Breast epithelium (tissue), 4 donors: ENCODE measurements around the gene KIF9. TPM values are rescaled to one million over a fixed set of nuclear protein-coding genes. Genes with fewer than 3 reads are reported as not detected.
"Not testable (repeated sequence)": the region's sequence is repeated elsewhere in the genome, so short reads cannot be mapped to it uniquely, and the experiment has no call there.

Experiments used
- DNase-seq, 2 donors: peaks; one replicate each; pipeline ENCODE4 v3.0.0-alpha.2; 2019; ENCODE audit warnings: low spot score in 2 of 2
- H3K27ac ChIP-seq, 2 donors: fragments of 200-600 bp; sonication (generic) in 1 of 2; one replicate each; pipeline ENCODE4 v1.5.1; 2016 to 2019; ENCODE audit warnings: mild to moderate bottlenecking in 1 of 2
- H3K27me3 ChIP-seq, 2 donors: fragments of 200-600 bp; sonication (generic) in 1 of 2; one replicate each; pipeline versions ENCODE4 v1.5.1 to v1.6.0; 2017 to 2019; ENCODE audit warnings: control low read depth in 1 of 2, mild to moderate bottlenecking in 1 of 2
- H3K36me3 ChIP-seq: fragments of 200-600 bp; one replicate; pipeline ENCODE4 v1.5.1; 2019
- H3K4me1 ChIP-seq, 2 donors: fragments of 200-600 bp; sonication (generic); one replicate each; pipeline ENCODE4 v1.5.1; 2016 to 2019; ENCODE audit warnings: control low read depth in 1 of 2
- H3K4me3 ChIP-seq, 3 donors: fragments of 200-600 bp; sonication (generic); 1 replicate in 2 of 3; 2 replicates in 1 of 3; pipeline ENCODE4 v1.5.1; 2016 to 2019; ENCODE audit warnings: mild to moderate bottlenecking in 3 of 3, moderate library complexity in 2 of 3
- H3K9me3 ChIP-seq, 2 donors: fragments of 200-600 bp; sonication (generic) in 1 of 2; one replicate each; pipeline ENCODE4 v1.5.1; 2016 to 2019; ENCODE audit warnings: control low read depth in 1 of 2
- CTCF ChIP-seq, 3 donors: fragments of 450-650 bp; IDR thresholded peaks; one replicate each; pipeline ENCODE4 v1.5.1; 2016 to 2017; ENCODE audit warnings: antibody characterized with exemption in 3 of 3, mild to moderate bottlenecking in 3 of 3, moderate library complexity in 3 of 3
- POLR2A ChIP-seq: fragments of 450-650 bp; IDR thresholded peaks from one replicate; pipeline ENCODE4 v1.6.1; 2016; ENCODE audit warnings: antibody characterized with exemption, mild to moderate bottlenecking, moderate library complexity
- POLR2AphosphoS5 ChIP-seq, 3 donors: sonication (generic); formaldehyde crosslinking; IDR thresholded peaks; one replicate each; pipeline ENCODE4 v1.6.1; 2017; ENCODE audit warnings: antibody characterized with exemption in 3 of 3
- intact Hi-C: fragments of 100-400 bp; cut with DNase I; formaldehyde crosslinking; loops from one replicate; pipeline ENCODE4 v1.15.1; 2023; ENCODE audit warnings: low total_unique reads
- total RNA-seq, 3 donors: library from RNA; depleted of rRNA; stranded (reverse); fragments of >200 nt; gene quantifications; one replicate each; pipeline ENCODE4 v1.1.0, GENCODE V29; 2016

The KIF9 gene
- total RNA-seq, 3 donors from 2014 or later, result 4.5 to 10.7 (median 9.5) TPM

- Histone ChIP-seq H3K9me3 (no peaks in the 10 kb centered on the region), H3K27ac (no peak overlapping the region), H3K27me3 (no peaks in the 10 kb centered on the region), H3K36me3 (no peaks in the 10 kb centered on the region), H3K4me1 (no peaks in the 10 kb centered on the region), H3K4me3 (no peak overlapping the region)
- intact Hi-C loops, result no loop called here
- TF ChIP-seq CTCF (IDR thresholded peaks at IDR 0.05) (no peak), POLR2AphosphoS5 (IDR thresholded peaks at IDR 0.05) (no peak), POLR2A (no peak)
- no peak for DNase-seq
Measured at GRCh38 chr3:47210863-47211405, 71.7 kb downstream of the KIF9 start.

GRCh38 chr3:47206022-47206421 lies 76.6 kb downstream of the KIF9 start:
- H3K27ac ChIP-seq, H3K36me3 ChIP-seq, H3K27me3 ChIP-seq, DNase-seq, H3K4me1 ChIP-seq, intact Hi-C loops, H3K4me3 ChIP-seq, H3K9me3 ChIP-seq: not testable (repeated sequence)

GRCh38 chr3:47204875-47205274 lies 77.7 kb downstream of the KIF9 start:
- H3K4me3 ChIP-seq, result no peak overlapping the region
- H3K27me3 ChIP-seq, result no peaks in the 10 kb centered on the region
- no peaks in the 10 kb centered on the region for H3K9me3 ChIP-seq
- TF ChIP-seq POLR2A, result no peak
- no peak for TF ChIP-seq POLR2AphosphoS5 (IDR thresholded peaks at IDR 0.05)
- TF ChIP-seq CTCF (IDR thresholded peaks at IDR 0.05), result no peak
- intact Hi-C loops, result no loop called here
- H3K27ac ChIP-seq, result no peak overlapping the region
- no peaks in the 10 kb centered on the region for H3K4me1 ChIP-seq
- no peaks in the 10 kb centered on the region for H3K36me3 ChIP-seq
- DNase-seq, result no peak

- Histone ChIP-seq H3K4me3 (no peak overlapping the region), H3K9me3 (no peaks in the 10 kb centered on the region), H3K4me1 (no peaks in the 10 kb centered on the region), H3K36me3 (no peaks in the 10 kb centered on the region), H3K27ac (no peak overlapping the region), H3K27me3 (no peaks in the 10 kb centered on the region)
- intact Hi-C loops, result no loop called here
- no peak for DNase-seq
- TF ChIP-seq POLR2AphosphoS5 (IDR thresholded peaks at IDR 0.05) (no peak), POLR2A (no peak), CTCF (IDR thresholded peaks at IDR 0.05) (no peak)
Measured at GRCh38 chr3:47202542-47202941, 80.1 kb downstream of the KIF9 start.

GRCh38 chr3:47197287-47197686 lies 85.3 kb downstream of the KIF9 start:
- Histone ChIP-seq H3K27ac (no peak overlapping the region), H3K4me1 (no peaks in the 10 kb centered on the region), H3K36me3 (no peaks in the 10 kb centered on the region), H3K9me3 (no peaks in the 10 kb centered on the region), H3K27me3 (no peaks in the 10 kb centered on the region), H3K4me3 (no peak overlapping the region)
- TF ChIP-seq POLR2AphosphoS5 (IDR thresholded peaks at IDR 0.05), result no peak
- no peak for TF ChIP-seq CTCF (IDR thresholded peaks at IDR 0.05)
- no peak for TF ChIP-seq POLR2A
- intact Hi-C loops, result no loop called here
- DNase-seq, result no peak

GRCh38 chr3:47194994-47195393 lies 87.6 kb downstream of the KIF9 start:
- intact Hi-C loops, result no loop called here
- Histone ChIP-seq H3K27ac (no peak overlapping the region), H3K36me3 (no peaks in the 10 kb centered on the region), H3K9me3 (no peaks in the 10 kb centered on the region), H3K27me3 (no peaks in the 10 kb centered on the region), H3K4me1 (no peaks in the 10 kb centered on the region), H3K4me3 (no peak overlapping the region)
- no peak for TF ChIP-seq POLR2AphosphoS5 (IDR thresholded peaks at IDR 0.05)
- no peak for DNase-seq
